ENCODE measurements around the gene RARB. TPM values are rescaled to one million over a fixed set of nuclear protein-coding genes. Genes with fewer than 3 reads are reported as not detected.

The RARB gene
- total RNA-seq, 4 donors from 2014 or later: 2.6 to 11.2 (median 3.4) TPM

GRCh38 chr3:25478211-25478757 lies 50.2 kb downstream of the RARB start:
- DNase-seq (ENCODE audit: low spot score) (no peak), ATAC-seq (ENCODE audit: low FRiP score) (no peak)
- no peak for TF ChIP-seq CTCF (IDR thresholded peaks at IDR 0.05)

DNA sequence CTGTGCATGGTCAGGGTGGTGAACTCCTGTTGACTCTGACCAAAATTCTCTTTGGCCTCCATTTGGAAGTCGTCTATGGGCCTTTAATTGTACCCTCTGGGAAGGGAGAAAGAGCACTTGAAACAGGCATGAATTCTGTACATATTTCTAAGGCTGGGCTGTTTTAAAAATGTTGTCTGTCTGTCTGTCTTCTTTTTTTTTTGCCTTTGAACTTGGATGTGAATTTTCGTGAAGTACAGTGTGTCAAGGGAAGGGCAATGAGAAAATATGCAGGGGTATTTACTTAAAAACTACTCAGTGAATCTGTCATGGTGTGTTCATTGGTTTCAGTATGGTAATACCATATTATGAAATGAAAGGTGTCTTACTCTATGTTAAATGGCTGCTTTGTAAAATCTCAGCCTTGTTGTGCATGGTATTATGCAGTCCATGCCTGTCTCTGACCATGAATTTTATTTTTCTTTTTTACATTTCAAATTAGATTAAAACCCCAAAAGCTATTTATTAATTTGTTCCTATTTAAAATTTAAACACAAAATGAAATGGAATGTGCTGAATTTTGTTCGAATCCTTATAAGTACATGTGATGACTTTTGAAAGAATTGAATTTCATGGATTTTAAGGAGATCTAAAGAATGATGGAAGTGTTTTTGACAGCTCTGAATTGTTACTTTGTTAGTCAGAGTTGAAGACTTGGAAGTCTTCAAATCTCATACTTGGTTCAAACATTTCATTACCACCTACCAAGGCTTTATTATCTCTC lies 51.1 kb downstream of the RARB start:
- DNase-seq (ENCODE audit: low spot score) (no peak), ATAC-seq (ENCODE audit: low FRiP score) (no peak)
- TF ChIP-seq CTCF (IDR thresholded peaks at IDR 0.05): no peak

GRCh38 chr3:25479727-25480010 lies 51.6 kb downstream of the RARB start:
- no peak for TF ChIP-seq CTCF (IDR thresholded peaks at IDR 0.05)
- DNase-seq (ENCODE audit: low spot score): no peak
- no peak for ATAC-seq (ENCODE audit: low FRiP score)

GRCh38 chr3:25480811-25481210 lies 52.7 kb downstream of the RARB start:
- DNase-seq (ENCODE audit: low spot score) (no peak), ATAC-seq (ENCODE audit: low FRiP score) (no peak)
- no peak for TF ChIP-seq CTCF (IDR thresholded peaks at IDR 0.05)

DNA sequence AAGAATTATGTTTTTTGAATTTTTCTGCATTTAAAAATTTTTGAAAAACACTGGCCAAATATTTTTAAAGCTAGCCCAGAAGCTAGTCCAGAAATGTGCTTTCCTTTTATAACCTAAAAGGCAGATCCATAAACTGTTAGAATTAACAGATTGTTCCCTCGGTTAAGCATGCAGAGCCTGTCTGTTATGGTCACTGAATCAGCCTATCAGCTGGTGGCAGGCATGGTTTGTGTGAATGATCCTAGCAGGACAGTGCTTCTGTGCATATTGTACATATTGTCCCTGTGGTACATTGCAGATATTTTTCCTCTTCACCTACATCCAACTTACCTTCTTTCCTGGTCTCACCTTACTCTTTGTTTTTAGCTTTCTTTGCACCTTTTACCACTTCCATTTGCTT lies 53.3 kb downstream of the RARB start:
- TF ChIP-seq CTCF (IDR thresholded peaks at IDR 0.05): no peak
- ATAC-seq (ENCODE audit: low FRiP score) (no peak), DNase-seq (ENCODE audit: low spot score) (no peak)

DNA sequence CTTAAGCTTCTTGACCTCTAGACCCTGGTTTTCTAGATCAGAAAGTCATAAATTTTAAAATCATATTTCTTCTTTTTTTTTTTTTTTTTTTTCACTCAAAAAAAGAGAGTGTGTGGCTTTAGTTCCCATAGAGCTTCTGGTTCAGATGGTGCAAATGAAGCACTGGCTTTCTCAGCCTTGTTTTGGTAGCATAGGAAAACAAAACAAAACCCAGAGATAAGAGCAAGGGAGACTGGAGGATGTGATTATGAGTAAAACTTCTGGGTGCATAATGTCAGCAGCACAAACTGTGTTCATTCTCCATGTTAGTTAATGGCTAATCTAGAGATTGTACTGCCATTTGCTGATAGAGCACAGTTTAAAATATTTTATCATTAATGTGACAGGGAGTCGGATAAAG lies 55.4 kb downstream of the RARB start:
- DNase-seq (ENCODE audit: low spot score) (no peak), ATAC-seq (ENCODE audit: low FRiP score) (no peak)
- no peak for TF ChIP-seq CTCF (IDR thresholded peaks at IDR 0.05)

GRCh38 chr3:25485673-25486072 lies 57.6 kb downstream of the RARB start:
- no peak for DNase-seq (ENCODE audit: low spot score)
- TF ChIP-seq CTCF (IDR thresholded peaks at IDR 0.05): no peak
- ATAC-seq (ENCODE audit: low FRiP score): no peak
